Mesothelial cell of epicardium (in vitro differentiated cells): ENCODE results near the gene CHM. TPM values are rescaled to one million over a fixed set of nuclear protein-coding genes. Genes with fewer than 3 reads are reported as not detected.
"Not testable (repeated sequence)": the region's sequence is repeated elsewhere in the genome, so short reads cannot be mapped to it uniquely, and the experiment has no call there.

ENCODE experiments used
- DNase-seq, 2 experiments: peaks; one replicate each; pipeline ENCODE4 v3.0.0; 2021; ENCODE audit warnings: low spot score in 2 of 2; ENCODE audit not compliant: unreplicated experiment in 2 of 2
- H3K27ac Mint-ChIP-seq: 2 replicates; pipeline ENCODE4 v1.8.0; 2021; ENCODE audit warnings: mixed read lengths
- H3K27me3 Mint-ChIP-seq: 2 replicates; pipeline ENCODE4 v1.8.0; 2021; ENCODE audit warnings: low read depth, mixed read lengths
- H3K36me3 Mint-ChIP-seq: 2 replicates; pipeline ENCODE4 v1.8.0; 2021; ENCODE audit warnings: mixed read lengths
- H3K4me1 Mint-ChIP-seq: 2 replicates; pipeline ENCODE4 v1.8.0; 2021; ENCODE audit warnings: mixed read lengths
- H3K4me3 Mint-ChIP-seq: 2 replicates; pipeline ENCODE4 v1.8.0; 2021; ENCODE audit warnings: mild to moderate bottlenecking, moderate library complexity, mixed read lengths
- H3K9me3 Mint-ChIP-seq: 2 replicates; pipeline ENCODE4 v1.8.0; 2021; ENCODE audit warnings: mixed read lengths
- total RNA-seq: library from RNA; stranded (reverse); gene quantifications from 3 replicates; pipeline ENCODE4 v1.2.1, GENCODE V29; 2021
- TF ChIP-seq, protein P1 (sequence below): fragments of 200-600 bp; sonication (generic); IDR thresholded peaks from one replicate; pipeline ENCODE4 v1.5.0; 2021; ENCODE audit warnings: antibody characterized with exemption; ENCODE audit not compliant: unreplicated experiment

Gene CHM
- total RNA-seq, 1 donor from 2014 or later = 43.2 TPM

GRCh38 chrX:86012188-86012587 lies 35.2 kb downstream of the CHM start:
- Mint-ChIP-seq H3K27me3 (no peaks in the 10 kb centered on the region), H3K4me3 (no peak overlapping the region), H3K9me3 (peaks cover 15% of the 10 kb centered on the region), H3K36me3 (peaks cover 28% of the 10 kb centered on the region), H3K4me1 (peaks cover 38% of the 10 kb centered on the region), H3K27ac (peak overlapping the region; percentile 90)
- no peak for DNase-seq
- TF ChIP-seq, protein P1, sequence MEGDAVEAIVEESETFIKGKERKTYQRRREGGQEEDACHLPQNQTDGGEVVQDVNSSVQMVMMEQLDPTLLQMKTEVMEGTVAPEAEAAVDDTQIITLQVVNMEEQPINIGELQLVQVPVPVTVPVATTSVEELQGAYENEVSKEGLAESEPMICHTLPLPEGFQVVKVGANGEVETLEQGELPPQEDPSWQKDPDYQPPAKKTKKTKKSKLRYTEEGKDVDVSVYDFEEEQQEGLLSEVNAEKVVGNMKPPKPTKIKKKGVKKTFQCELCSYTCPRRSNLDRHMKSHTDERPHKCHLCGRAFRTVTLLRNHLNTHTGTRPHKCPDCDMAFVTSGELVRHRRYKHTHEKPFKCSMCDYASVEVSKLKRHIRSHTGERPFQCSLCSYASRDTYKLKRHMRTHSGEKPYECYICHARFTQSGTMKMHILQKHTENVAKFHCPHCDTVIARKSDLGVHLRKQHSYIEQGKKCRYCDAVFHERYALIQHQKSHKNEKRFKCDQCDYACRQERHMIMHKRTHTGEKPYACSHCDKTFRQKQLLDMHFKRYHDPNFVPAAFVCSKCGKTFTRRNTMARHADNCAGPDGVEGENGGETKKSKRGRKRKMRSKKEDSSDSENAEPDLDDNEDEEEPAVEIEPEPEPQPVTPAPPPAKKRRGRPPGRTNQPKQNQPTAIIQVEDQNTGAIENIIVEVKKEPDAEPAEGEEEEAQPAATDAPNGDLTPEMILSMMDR = no peak

GRCh38 chrX:86009803-86010202 lies 37.6 kb downstream of the CHM start:
- H3K27ac Mint-ChIP-seq, H3K27me3 Mint-ChIP-seq, H3K4me3 Mint-ChIP-seq, DNase-seq: not testable (repeated sequence)
- H3K36me3 Mint-ChIP-seq = peaks cover 42% of the 10 kb centered on the region
- peaks cover 26% of the 10 kb centered on the region for H3K9me3 Mint-ChIP-seq
- H3K4me1 Mint-ChIP-seq = peaks cover 38% of the 10 kb centered on the region

- peaks cover 27% of the 10 kb centered on the region for H3K9me3 Mint-ChIP-seq
- peaks cover 21% of the 10 kb centered on the region for H3K4me1 Mint-ChIP-seq
- H3K4me3 Mint-ChIP-seq, DNase-seq, H3K27ac Mint-ChIP-seq, H3K27me3 Mint-ChIP-seq: not testable (repeated sequence)
- peaks cover 55% of the 10 kb centered on the region for H3K36me3 Mint-ChIP-seq
These were observed 39.5 kb downstream of the CHM start for GRCh38 chrX:86007891-86008290.

GRCh38 chrX:86002076-86002896 lies 45.1 kb downstream of the CHM start:
- Mint-ChIP-seq H3K27ac (no peak overlapping the region), H3K9me3 (peaks cover 17% of the 10 kb centered on the region), H3K36me3 (peaks cover 47% of the 10 kb centered on the region), H3K4me3 (no peak overlapping the region), H3K27me3 (no peaks in the 10 kb centered on the region), H3K4me1 (peaks cover 1% of the 10 kb centered on the region)
- TF ChIP-seq, protein P1 = no peak
- DNase-seq = no peak

GRCh38 chrX:85998954-85999353 lies 48.4 kb downstream of the CHM start:
- peaks cover 17% of the 10 kb centered on the region for H3K36me3 Mint-ChIP-seq
- H3K27me3 Mint-ChIP-seq = no peaks in the 10 kb centered on the region
- no peak for DNase-seq
- H3K27ac Mint-ChIP-seq = no peak overlapping the region
- H3K4me3 Mint-ChIP-seq = no peak overlapping the region
- H3K4me1 Mint-ChIP-seq = peaks cover 25% of the 10 kb centered on the region
- no peaks in the 10 kb centered on the region for H3K9me3 Mint-ChIP-seq
- TF ChIP-seq, protein P1 = no peak

DNA sequence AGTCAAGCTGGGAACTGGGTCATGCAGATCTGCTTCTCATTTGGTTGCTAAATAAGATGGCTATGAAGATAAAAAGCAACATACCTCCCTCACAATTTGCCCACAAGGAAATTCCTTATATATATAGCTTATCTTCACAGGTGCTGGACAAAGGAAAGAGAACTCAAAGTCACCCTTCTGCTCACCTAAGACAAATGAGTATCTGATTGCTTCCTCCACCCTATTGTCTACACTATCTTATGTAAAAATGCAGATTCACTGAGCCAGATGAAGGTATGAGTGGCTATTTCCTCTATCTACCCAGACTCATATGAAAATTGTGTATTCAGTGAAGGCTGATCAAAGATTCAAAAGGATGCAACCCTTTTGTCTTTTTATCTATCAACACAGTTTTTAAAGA lies 50.8 kb downstream of the CHM start:
- peaks cover 4% of the 10 kb centered on the region for H3K36me3 Mint-ChIP-seq
- H3K9me3 Mint-ChIP-seq = no peaks in the 10 kb centered on the region
- no peaks in the 10 kb centered on the region for H3K27me3 Mint-ChIP-seq
- peak overlapping the region; percentile 71 for H3K27ac Mint-ChIP-seq
- no peak for DNase-seq
- TF ChIP-seq, protein P1 = no peak
- no peak overlapping the region for H3K4me3 Mint-ChIP-seq
- H3K4me1 Mint-ChIP-seq = peaks cover 41% of the 10 kb centered on the region
